Left kidney (tissue), 2 donors: ENCODE results near the gene NTRK3. TPM values are rescaled to one million over a fixed set of nuclear protein-coding genes. Genes with fewer than 3 reads are reported as not detected.
"Not testable (repeated sequence)": the region's sequence is repeated elsewhere in the genome, so short reads cannot be mapped to it uniquely, and the experiment has no call there.

Source experiments
- DNase-seq: peaks from one replicate; pipeline ENCODE4 v3.0.0-alpha.2; 2013
- polyA plus RNA-seq: library from polyadenylated mRNA; unstranded; fragments of 120-200 nt; gene quantifications from one replicate; pipeline ENCODE4 v1.2.1, GENCODE V29; 2013; ENCODE audit not compliant: insufficient read length

Gene NTRK3
- polyA plus RNA-seq, 1 donor = 13.7 TPM

DNA sequence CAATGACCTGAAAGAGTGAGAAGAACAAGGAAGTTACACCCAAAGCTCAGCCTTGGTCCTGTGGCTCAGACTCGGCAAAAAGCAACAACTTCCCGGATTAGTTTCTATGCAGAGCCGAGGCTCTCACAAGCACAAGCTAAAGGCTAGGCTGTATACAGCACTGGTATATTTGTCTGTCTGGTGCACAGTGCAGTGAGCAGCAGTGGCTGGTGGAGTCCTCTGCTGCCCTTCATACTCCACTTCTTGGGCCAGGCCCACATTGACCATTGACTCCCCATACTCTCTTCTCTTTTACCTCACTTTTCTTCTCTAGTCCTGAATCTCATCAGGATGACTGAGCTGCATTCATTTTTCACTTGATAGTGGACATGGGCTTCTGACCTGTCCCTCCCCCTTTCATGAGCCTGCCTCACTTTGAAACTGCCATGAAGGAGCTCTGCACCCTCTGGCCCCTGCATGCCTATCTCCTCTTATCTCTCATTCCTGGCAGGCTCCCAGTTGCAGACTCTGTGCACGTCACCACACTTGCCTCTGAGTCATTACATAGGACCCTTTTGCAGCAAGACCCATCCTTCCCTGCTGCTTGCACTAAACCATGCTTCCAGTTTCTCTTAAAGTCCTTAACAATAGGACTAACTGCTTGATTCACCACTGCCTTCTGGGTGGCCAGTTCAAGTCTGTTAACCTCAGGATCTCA is 379.3 kb downstream of the NTRK3 start:
- DNase-seq = no peak

DNA sequence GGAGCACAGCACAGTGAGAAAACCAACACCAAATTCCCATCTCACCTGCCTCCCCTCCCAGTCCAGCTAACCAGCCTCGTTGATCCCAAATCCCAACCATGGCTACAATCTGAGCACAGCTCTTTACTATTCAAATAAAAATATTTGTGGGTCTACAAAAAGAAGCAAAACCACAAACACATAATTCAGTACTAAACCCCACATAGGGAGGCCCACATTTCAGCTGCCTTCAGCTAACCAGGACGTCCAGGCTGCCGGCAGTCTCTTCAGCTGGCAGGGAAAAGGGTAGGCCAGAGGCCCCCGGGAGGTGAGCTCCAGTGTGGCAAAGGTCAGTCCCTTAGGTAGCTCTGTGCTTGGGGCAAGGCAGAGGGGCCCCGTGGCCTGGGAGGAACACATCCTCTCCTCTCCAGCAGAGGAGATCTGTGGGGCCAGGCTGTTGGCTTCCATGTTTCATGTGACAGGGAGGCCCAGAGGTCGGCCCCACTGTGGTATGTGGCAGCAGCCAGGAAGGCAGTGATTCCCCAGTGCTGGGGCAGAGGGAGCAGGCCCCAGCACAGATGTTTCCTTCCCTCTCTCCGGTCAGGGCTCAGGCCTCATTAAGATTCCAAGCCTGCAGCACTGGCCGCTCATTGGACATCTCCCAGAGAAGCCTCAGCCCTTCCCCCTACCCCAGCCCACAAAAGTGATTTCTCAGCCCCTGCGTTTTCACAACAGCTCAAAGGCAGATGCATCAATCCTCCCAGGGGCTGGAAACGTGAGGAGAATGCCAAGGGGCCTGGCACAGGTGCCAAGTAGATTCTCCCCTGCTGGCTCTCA is 381.4 kb downstream of the NTRK3 start:
- peak; percentile 11 for DNase-seq

DNA sequence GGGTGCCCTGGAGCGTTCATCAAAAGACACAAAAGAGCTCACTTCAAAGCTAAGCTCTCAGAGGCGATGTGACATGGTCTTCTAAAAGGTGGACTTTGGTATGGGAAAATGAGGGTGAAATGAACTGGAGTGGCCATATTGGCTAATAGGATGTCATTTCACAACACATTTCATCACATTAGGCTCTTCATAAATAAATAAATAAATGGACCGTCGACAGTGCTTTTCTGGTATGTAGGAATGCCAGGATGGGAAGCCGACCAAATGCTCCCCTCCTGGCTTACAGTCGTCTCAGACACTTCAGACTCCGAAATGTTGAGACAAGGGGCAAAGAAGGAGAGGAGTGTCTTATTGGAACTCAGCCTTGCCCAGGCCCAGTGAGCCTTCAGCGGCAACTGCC is 383.0 kb downstream of the NTRK3 start:
- DNase-seq = no peak

DNA sequence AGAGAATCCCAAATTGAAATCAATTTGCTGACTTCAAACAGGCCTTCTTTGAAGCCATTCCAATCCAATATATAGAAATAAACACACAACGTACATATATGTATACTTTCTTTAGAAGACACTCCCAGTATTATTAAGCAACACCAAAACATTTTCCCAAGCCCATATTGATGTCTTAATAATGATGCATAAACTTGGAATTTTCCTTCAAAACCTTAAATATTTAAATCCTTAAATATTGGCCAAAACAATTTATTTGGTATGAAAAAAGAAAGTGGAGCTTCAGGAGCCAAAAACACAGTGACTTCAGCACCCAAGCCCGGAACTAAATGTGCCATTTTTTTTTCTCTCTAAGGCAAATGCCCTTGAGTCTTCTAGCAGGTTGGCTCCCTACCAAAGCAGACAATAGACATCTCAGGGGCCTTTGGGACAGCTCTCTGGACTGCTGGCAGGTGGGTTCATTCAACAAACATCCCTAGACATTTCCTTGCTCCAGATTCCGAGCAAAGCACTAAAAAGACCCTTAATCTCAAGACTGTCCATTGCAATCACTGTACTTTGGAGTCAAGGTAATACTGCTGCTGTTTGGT is 384.7 kb downstream of the NTRK3 start:
- DNase-seq = no peak

DNA sequence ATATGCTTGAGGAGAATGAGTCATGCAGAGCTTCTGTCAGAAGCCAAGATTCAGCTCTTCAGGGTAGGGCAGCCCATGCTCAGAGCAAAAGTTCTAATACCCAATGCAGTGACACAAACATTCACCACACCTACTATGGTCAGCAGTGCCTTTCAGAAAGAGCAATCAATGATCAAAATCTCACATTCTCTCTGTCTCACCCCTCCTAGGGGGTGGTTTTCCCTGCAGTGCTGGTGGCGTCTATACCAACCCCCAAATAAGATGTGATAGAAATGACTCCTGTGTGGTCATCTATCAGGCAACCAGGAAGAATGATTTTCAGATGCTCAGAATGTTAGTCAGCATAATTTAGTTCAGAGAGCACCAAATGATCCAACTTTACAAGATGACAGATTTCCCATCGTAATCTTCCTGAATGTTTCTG is 385.3 kb downstream of the NTRK3 start:
- DNase-seq = no peak

DNA sequence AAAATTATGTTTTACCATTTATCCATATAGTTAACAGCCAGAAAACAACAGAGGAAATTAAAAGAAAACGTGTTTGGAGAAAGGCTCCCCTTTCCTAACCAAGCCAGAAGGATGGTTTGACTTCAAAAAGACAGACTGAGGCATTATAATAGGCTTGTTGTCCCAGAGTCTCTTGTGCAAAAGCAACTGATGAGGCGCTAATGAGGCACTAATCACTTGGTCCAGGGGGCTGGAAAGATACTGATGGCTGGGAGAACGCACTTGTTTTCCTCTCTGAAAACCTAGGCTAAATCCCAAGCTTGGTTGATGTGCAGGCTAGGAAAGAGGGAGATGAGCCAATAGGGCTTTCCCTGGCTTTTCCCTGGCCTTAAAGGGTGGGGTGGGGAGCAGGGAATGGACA is 389.6 kb downstream of the NTRK3 start:
- no peak for DNase-seq

DNA sequence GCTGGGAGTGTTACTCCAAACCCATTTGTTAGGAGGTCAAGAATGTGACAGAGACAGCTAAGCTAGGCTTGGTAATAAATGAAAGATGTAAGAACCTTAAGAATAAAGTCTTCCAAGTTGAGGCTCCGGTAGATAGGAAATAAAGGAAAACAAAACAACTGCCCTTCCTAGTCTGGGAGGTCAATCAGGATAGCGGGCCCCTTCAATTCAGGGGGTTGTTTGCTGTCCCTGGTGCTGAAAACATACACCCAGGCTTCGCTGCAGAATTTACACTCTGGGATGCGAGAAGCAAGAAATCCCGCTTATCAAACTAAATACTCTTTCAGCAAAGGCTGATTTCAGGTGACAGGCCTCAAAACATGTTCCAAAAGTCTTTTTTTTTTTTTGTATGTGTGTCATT is 393.4 kb downstream of the NTRK3 start:
- DNase-seq = peak; percentile 41

DNA sequence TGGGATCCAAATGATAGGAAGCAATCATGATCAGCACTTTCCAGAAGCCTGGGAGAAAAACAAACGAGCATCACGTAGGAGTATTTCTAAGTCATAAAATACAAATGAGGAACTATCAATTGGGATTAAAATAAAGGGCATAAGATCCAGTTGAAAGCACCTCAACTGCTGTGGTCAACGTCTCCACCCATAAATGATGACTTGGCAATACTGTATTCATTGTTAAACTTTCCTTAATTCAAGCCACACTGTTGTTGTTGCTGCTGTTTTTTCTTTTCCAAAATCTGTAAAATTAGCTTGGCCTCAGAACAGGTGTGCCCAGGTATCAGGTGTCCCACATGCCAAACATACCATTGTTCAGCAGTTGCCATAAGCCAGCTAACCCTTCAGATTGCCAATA is 395.8 kb downstream of the NTRK3 start:
- DNase-seq = no peak

DNA sequence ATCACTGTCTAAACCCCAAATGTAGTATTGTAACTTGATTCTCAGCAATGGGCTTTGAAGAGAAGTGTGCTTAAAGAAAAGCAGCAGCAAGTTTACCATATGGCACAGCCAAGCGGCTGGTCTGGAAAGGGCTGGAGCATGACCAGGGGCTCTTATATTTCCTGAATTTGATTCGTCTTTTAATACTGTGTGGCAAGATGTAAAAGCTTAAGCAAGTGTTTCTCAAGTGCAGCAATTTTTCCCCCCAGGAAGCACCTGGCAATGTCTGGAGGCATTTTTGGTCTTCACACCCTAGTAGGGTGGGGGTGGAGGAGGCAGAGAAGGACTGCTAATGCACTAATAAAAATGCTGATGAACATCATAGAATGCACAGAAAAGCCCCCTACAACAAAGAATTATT is 397.9 kb downstream of the NTRK3 start:
- no peak for DNase-seq

DNA sequence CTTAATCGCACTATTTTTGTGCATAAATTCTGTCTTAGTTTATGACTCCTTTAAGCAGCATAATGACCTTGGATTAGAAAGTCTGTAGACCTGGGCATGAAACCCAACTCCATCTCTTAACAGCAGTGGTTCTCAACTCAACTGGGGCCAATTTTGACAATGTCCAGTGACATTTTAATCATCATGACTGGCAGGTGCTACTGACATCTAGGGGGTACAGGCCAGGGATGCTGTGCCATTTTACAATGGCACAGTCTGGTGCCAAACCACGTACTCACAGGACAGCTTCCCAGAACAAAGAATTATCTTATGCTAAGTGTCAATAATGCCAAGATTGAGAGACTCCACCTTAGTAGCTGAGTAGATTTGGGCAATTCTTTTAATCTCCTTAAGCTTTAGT is 405.0 kb downstream of the NTRK3 start:
- DNase-seq = no peak

DNA sequence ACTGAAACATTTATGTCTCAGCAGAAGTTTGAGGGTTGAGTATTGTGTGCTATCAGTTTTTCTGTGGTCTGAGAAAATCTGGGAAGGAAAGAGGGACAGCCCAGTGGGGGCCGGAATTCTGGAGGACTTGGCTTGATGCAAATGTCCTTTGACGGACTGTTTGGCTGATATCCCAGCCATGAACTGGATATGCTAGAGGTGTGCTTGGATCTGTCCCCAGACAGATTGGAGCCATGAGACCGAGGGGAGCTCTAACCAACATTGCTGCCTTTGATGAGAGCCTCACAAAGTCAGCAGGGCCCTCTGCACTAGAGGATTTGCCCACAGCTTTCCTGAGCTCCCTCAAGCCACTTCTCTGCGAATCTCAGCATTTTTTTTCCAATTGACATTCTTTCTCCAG is 405.6 kb downstream of the NTRK3 start:
- DNase-seq = no peak

DNA sequence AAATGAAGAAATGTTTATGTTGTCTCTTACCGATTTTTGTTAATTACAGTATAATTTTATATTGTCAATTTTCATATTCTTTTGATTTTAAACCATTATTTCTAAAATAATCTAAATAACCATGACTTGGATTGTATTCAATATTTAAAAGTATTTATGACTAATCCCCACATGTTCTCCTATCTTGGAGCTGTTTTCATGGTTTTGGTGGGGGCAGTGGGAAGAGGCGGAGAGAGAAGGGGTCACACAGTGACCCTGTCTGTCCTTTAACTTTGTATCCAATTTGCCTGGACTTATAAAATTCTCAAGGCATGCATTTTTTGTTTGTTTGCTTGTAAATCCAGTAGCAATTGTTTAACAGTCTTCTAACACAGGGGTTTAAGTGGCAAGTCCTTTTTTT is 407.4 kb downstream of the NTRK3 start:
- DNase-seq = no peak

DNA sequence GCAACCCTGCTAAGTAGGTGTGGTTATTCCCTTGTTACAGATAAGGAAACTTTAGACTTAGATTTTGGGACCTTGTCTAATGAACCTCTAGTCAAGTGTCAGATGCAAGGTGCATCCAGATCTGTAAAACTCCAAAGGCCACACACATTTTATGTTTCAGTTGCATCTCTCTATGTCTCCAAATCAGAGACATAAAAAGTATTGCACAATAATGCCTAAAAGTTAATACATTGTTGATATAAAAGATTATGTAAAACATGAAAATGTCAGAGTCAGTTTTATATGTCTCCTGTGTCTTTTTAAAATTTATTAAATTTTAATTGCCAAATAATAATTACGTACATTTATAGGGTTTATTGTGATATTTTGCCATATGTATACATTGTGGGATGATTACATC is 408.5 kb downstream of the NTRK3 start:
- no peak for DNase-seq

DNA sequence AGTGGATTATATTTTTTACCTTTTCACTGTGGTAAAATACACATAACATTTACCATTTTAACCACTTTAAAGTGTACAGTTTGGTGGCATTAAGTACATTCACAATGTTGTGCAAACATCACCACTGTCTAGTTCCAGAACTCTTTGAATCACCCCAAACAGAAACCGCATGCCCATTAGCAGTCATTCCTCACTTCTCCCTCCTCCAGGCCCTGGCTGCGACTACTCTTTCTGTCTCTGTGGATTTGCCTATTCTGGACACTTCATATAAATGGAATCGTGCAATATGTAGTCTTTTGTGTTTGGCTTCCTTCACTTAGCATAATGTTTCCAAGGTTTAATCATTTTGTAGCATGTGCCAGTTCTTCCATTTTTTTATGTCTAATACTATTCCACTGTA is 409.8 kb downstream of the NTRK3 start:
- DNase-seq = no peak

DNA sequence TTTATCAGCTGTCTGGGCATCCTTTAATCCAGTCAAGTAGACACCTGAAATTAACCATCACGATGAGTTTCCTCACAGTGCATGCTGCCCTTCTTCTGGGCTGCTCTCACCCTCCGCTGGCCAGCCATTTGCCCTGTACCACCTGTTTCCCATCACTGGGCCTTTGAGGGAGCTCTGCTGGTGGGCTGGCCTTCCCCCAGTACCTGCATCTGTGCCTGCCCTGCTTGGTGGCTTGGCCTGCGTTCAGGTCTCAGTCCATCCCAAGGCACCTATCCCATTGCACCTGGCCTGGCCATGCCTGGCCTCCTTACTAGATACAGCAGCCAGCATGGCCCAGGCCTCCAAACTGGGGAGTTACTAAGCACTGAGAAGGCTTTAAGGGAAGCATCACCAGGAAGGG is 413.2 kb downstream of the NTRK3 start:
- DNase-seq = no peak

DNA sequence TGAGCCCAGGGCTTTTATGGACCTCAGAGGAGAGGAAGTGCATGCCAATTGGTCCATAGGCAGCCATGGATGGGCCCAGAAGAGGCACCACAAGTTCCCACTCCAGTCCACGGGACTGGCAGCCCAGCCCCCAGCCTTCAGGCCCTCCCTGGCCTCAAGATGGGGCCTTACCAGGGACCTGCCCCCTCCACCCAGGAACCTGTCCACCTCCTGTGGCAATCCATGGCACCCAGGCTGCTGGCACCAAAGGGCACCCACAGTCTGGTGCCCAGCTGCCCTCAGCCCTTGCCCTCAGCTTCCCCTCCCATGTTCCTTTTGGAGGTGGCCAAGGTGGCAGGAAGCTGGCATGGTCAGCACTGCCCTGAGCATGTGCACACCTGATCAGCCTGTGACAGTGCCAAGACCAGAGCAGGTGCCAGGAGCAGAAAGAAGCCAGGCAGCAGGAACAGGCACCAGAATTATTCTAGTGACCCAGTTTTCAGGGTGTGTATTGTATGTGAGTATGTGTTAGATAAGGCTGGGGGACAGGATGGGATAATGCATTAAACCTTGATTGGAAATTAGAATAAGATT is 415.0 kb downstream of the NTRK3 start:
- DNase-seq = no peak

DNA sequence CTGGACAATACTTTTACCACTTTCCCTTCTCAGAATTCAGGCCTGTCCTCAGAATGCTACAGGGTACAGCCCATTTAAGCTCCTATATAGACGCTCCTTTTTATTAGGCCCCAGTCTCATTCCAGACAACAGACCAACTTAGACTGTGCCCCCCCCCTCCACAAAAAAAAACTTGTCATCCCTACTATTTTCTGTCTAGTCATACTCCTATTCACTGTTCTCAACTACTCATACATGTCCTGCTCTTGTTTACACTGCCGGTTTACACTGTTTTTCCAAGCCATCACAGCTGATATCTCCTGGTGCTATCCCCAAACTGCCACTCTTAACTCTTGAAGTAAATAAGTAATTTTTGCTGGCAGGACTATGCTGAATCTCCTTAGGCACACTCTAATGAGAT is 420.7 kb downstream of the NTRK3 start:
- not testable (repeated sequence) for DNase-seq

DNA sequence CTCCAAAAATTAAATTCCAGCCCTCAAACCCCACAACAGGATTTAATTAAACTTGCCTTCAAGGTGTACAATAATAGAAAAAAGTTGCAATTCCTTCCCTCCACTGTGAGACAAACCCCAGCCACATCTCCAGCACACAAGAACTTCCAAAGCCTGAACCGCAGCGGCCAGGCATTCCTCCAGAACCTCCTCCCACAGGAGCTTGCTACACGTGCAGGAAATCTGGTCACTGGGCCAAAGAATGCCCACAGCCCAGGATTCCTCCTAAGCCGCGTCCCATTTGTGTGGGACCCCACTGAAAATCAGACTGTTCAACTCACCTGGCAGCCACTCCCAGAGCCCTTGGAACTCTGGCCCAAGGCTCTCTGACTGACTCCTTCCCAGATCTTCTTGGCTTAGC is 423.2 kb downstream of the NTRK3 start:
- DNase-seq = not testable (repeated sequence)

DNA sequence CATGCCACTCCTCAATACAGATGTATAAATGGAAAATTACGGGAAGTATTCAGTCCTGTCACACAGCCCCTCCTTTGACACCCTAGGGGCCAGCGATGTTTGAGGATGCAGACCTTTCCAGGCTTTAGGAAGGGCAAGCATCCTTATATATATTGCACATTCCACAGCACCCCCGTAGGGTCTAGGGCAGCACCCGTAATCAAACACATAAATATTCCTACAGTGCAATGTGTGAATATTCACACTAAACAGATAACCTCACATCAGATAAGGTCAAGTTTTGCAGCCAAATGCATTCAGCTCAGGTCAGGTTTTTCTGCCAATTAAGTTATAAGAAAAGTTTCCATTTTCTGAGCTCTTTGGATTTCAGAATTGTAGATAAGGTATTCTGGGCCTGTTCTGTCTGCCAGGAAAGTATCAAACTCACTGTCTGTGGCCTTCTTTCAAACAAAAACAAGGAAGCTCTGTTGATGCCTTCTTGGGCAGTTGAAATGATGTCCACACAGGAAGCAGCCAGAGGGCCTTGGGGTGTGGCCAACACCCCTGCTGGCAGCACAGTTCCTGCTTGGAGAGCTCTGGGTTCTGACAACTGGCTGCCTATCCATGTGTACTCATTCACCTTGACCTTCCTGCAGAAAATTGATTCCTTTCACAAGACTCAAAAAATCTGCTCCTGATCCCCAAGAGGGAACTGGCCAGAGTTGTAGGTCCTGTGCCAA is 427.0 kb downstream of the NTRK3 start:
- no peak for DNase-seq

DNA sequence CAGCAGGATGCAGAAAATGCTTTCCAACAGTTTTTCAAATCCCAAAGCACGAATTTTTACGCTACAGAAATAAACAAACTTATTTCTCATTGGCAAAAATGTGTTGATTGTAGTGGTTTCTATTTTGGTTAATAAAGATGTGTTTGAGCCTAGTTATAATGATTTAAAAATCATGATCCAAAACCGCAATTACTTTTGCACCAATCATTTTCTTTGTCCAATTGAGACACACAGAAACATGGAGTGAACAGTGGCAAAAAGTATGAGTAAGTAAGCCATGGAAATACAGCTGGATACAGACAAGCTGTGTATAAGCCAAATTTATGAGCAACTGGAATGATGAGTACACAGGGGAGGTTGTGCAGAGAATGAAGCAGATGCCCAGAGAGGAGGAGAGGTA is 427.9 kb downstream of the NTRK3 start:
- no peak for DNase-seq

DNA sequence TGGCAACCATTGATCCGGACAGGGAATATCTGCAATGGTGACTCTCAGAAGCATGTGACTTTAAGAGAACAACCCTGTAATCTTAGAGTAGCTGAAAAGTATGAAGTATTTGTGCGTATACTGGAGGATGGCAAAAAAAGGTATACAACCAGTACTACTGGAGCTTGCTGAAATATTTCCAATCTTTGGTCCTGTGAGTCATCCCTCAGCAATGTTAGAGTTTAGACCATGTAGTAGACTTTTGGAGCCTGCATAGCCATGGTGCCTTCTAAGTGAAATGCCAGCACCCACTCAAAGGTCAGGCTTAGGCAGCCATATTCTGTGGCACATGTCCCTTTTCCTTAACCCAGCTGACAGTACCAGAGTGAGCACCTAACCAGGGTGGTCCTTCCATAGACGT is 429.4 kb downstream of the NTRK3 start:
- DNase-seq = no peak

DNA sequence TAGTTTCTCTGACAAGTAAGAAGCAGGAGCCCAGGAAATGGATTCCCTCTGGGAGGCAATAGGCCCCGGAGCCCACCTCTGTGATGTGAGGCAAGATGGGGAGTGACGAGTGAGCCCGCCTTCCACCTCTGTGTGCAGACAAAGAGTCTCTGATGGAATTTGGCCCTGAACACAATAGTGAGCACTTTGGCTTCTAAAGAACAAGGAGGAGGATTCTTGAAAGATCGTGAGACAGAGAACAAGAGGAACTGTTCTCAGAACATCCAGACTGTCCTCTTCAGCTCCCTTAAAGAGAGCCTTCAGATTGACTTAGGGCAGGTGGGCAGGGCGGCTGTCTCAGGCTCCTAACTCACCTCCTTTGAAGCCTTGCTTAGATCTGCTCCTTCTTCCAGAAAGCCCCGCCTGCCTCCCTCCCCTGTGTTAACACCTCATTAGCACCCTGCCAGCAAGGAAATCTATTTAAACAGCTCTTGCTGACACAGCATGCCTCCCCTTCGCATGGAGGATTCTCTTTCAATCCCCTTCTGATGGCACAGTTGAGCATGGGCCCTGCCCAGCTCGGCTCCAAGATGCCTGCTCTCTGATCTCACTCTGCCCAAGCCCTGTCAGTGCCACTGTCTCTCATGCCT is 430.3 kb downstream of the NTRK3 start:
- DNase-seq = peak; percentile 7
